GM19452 (cell line): ENCODE measurements around the gene EIF3I.

Source experiments
- ATAC-seq: cut with Tn5 transposase; IDR thresholded peaks from one replicate; pipeline ENCODE4 v1.9.1; 2021; ENCODE audit not compliant: unreplicated experiment

EIF3I gene

GRCh38 chr1:32198237-32199042, 23.8 kb upstream of the EIF3I start:
- ATAC-seq = no peak

GRCh38 chr1:32199043-32199716, 23.0 kb upstream of the EIF3I start:
- no peak for ATAC-seq

GRCh38 chr1:32199717-32200072, 22.5 kb upstream of the EIF3I start:
- no peak for ATAC-seq

GRCh38 chr1:32200226-32201010, 21.8 kb upstream of the EIF3I start, which contains the start of gene CCDC28B:
TSS of gene CCDC28B (plus strand) at chr1:32200595. CDS start at chr1:32201936, 1,341 bp downstream.
- ATAC-seq = no peak

- no peak for ATAC-seq
Measured at GRCh38 chr1:32201011-32201855, 21.0 kb upstream of the EIF3I start.

- no peak for ATAC-seq
Measured at GRCh38 chr1:32204943-32205361, 17.3 kb upstream of the EIF3I start.

- peak; percentile 57 for ATAC-seq
Measured at GRCh38 chr1:32205401-32206370, 16.5 kb upstream of the EIF3I start, which contains the start of gene IQCC. TSS of gene IQCC (plus strand) at chr1:32205671. CDS start at chr1:32205682, 11 bp downstream.

- ATAC-seq = no peak
Measured at GRCh38 chr1:32208469-32208868, 13.7 kb upstream of the EIF3I start.

GRCh38 chr1:32208891-32209328, 13.3 kb upstream of the EIF3I start, which contains the start of gene DCDC2B:
TSS of gene DCDC2B (plus strand) at chr1:32209089. CDS start at chr1:32209094, 5 bp downstream.
- no peak for ATAC-seq

- no peak for ATAC-seq
Measured at GRCh38 chr1:32215629-32216480, 6.4 kb upstream of the EIF3I start.

- ATAC-seq = no peak
Measured at GRCh38 chr1:32216566-32216965, 5.6 kb upstream of the EIF3I start.

- no peak for ATAC-seq
Measured at GRCh38 chr1:32219022-32219421, 3.2 kb upstream of the EIF3I start.

- no peak for ATAC-seq
Measured at GRCh38 chr1:32220746-32221580, 1.2 kb upstream of the EIF3I start.

- no peak for ATAC-seq
Measured at GRCh38 chr1:32221581-32221979, 627 bp upstream of the EIF3I start.

GRCh38 chr1:32223683-32224082, 1.5 kb downstream of the EIF3I start:
- ATAC-seq = no peak

- ATAC-seq = no peak
Measured at GRCh38 chr1:32224285-32224684, 2.1 kb downstream of the EIF3I start.

GRCh38 chr1:32228771-32229170, 6.6 kb downstream of the EIF3I start:
- no peak for ATAC-seq
